HepG2 (cell line): ENCODE measurements around the gene GRK5. TPM values are rescaled to one million over a fixed set of nuclear protein-coding genes. Genes with fewer than 3 reads are reported as not detected.

Experiments
- ATAC-seq: fragments of 200-7000 bp; cut with Tn5 transposase; 3 replicates; pipeline ENCODE4 v1.9.1; 2020; ENCODE audit warnings: mild to moderate bottlenecking, moderate library complexity
- BruUV-seq: library from RNA; stranded (reverse); fragments of 400-500 nt; replicated peaks from 2 replicates; lab custom pipeline; 2021; lab: Mats Ljungman, UMichigan
- CTCF ChIA-PET: fragments of 300-600 bp; formaldehyde crosslinking; extraction: SDS; loops from one replicate; lab custom pipeline; 2021; ENCODE audit warnings: low total read pairs, inconsistent platforms, low intra/inter-chr PET ratio; lab: Yijun Ruan, JAX
- POLR2A ChIA-PET: fragments of 350-600 bp; sonication (Branson Sonifier 250); formaldehyde crosslinking; loops from one replicate; lab custom pipeline; 2020; ENCODE audit warnings: antibody characterized with exemption, inconsistent platforms; lab: Yijun Ruan, JAX
- DNase-seq: peaks from one replicate; pipeline ENCODE4 v3.0.0-alpha.2; 2015; ENCODE audit warnings: low spot score
- FAIRE-seq: peaks from 3 replicates; lab custom pipeline; 2011; peaks lifted over from hg19 to GRCh38; lab: Jason Lieb, UNC
- H2AFZ ChIP-seq: one replicate; pipeline ENCODE4 v1.6.1; 2011; ENCODE audit warnings: low read length, inconsistent platforms
- H3K27ac ChIP-seq: fragments of 300-600 bp; 3 replicates; pipeline ENCODE4 v1.8.0; 2011; ENCODE audit warnings: mixed run types, mild to moderate bottlenecking, mixed read lengths, low read length, inconsistent platforms; ENCODE audit not compliant: insufficient read depth; ENCODE audit errors: extremely low read length
- H3K27me3 ChIP-seq, 2 experiments: fragments of 200-600 bp in 1 of 2; 2 replicates in 1 of 2; 3 replicates in 1 of 2; pipeline versions ENCODE4 v1.6.0 to v1.8.0; 2011; ENCODE audit warnings: low read length in 2 of 2, mild to moderate bottlenecking in 2 of 2, moderate library complexity in 2 of 2, inconsistent platforms in 1 of 2; ENCODE audit not compliant: insufficient read depth in 2 of 2, control insufficient read depth in 1 of 2
- H3K36me3 ChIP-seq, 2 experiments: fragments of 200-600 bp in 1 of 2; replicated peaks in 1 of 2; 2 replicates in 1 of 2; 3 replicates in 1 of 2; pipeline versions ENCODE4 v1.5.1 to v1.8.0; 2011; ENCODE audit warnings: low read length in 2 of 2, inconsistent platforms in 1 of 2; ENCODE audit not compliant: insufficient read depth in 2 of 2, control insufficient read depth in 1 of 2
- H3K4me1 ChIP-seq: 2 replicates; pipeline ENCODE4 v1.5.1; 2012; ENCODE audit warnings: low read length, inconsistent platforms; ENCODE audit not compliant: insufficient read depth
- H3K4me2 ChIP-seq: 2 replicates; pipeline ENCODE4 v1.6.0; 2011; ENCODE audit warnings: low read depth, low read length, inconsistent platforms
- H3K4me3 ChIP-seq, 3 experiments: fragments of 200-600 bp in 1 of 3; sonication (generic), shearing (Covaris generic) in 1 of 3; replicated peaks in 1 of 3; 2 replicates each; pipeline ENCODE4 v1.5.1; 2011 to 2016; ENCODE audit warnings: low read length in 3 of 3, inconsistent platforms in 2 of 3, low read depth in 2 of 3, mild to moderate bottlenecking in 2 of 3, control low read depth in 1 of 3, mixed read lengths in 1 of 3; ENCODE audit not compliant: insufficient read depth in 1 of 3
- H3K79me2 ChIP-seq: one replicate; pipeline ENCODE4 v1.6.1; 2011; ENCODE audit warnings: low read length, inconsistent platforms; ENCODE audit not compliant: insufficient read depth
- H3K9ac ChIP-seq: 2 replicates; pipeline ENCODE4 v1.6.0; 2011; ENCODE audit warnings: mild to moderate bottlenecking, low read depth, low read length, inconsistent platforms; ENCODE audit not compliant: insufficient read depth
- H3K9me3 ChIP-seq: 2 replicates; pipeline ENCODE4 v1.5.1; 2012; ENCODE audit warnings: mild to moderate bottlenecking, low read length
- H4K20me1 ChIP-seq: 2 replicates; pipeline ENCODE4 v1.6.0; 2011; ENCODE audit warnings: inconsistent platforms, mild to moderate bottlenecking, low read length, moderate library complexity; ENCODE audit not compliant: insufficient read depth
- KDM5A ChIP-seq: fragments of 200-600 bp; sonication (generic); IDR thresholded peaks from 2 replicates; pipeline ENCODE4 v1.7.0; 2018; ENCODE audit warnings: antibody characterized with exemption, mild to moderate bottlenecking, low read length, borderline replicate concordance
- WIZ ChIP-seq: sonication (generic); formaldehyde crosslinking; IDR thresholded peaks from 2 replicates; pipeline ENCODE4 v1.5.1; 2020; ENCODE audit warnings: mild to moderate bottlenecking, missing genetic modification reagents
- ZBTB21 ChIP-seq: sonication (generic); formaldehyde crosslinking; IDR thresholded peaks from 2 replicates; pipeline ENCODE4 v1.4.0; 2020; ENCODE audit warnings: missing genetic modification reagents
- ZFP90 ChIP-seq: sonication (generic); formaldehyde crosslinking; IDR thresholded peaks from 2 replicates; pipeline ENCODE4 v1.8.0; 2022; ENCODE audit warnings: missing genetic modification reagents, mild to moderate bottlenecking, inconsistent platforms, borderline replicate concordance
- WGBS: methylation state at CpG from one replicate; pipeline ENCODE4 v1.1.6; 2017; ENCODE audit warnings: low lambda C conversion rate; 5-methylcytosine and 5-hydroxymethylcytosine counted together
- in situ Hi-C: cut with HindIII; loops from 2 replicates; pipeline ENCODE4 v1.10.0; 2017; ENCODE audit warnings: low pct_unique_long_range_greater_than_20kb; ENCODE audit not compliant: extremely low pct_ligation_motif_present
- intact Hi-C: fragments of 100-400 bp; cut with micrococcal nuclease; formaldehyde crosslinking; loops from one replicate; pipeline ENCODE4 v1.10.0; 2022; ENCODE audit not compliant: unreplicated experiment
- polyA plus RNA-seq, 8 experiments: library from polyadenylated mRNA; depleted of rRNA in 3 of 8; stranded (reverse) in 7 of 8; unstranded in 1 of 8; fragments of >200 nt; fragmentation: Illumina TruSeq in 4 of 8; extraction: Trizol in 4 of 8; gene quantifications; 2 replicates each; pipeline versions ENCODE4 v1.2.1 to v1.2.3, GENCODE V29; 2011 to 2016; ENCODE audit warnings: low read depth in 4 of 8, missing spikeins in 1 of 8, mixed read lengths in 1 of 8; ENCODE audit not compliant: insufficient read depth in 1 of 8
- total RNA-seq, 5 experiments: library from RNA; depleted of rRNA; stranded (reverse); fragments of >200 nt; fragmentation: Illumina TruSeq; extraction: Trizol; gene quantifications; 2 replicates each; pipeline ENCODE4 v1.2.3, GENCODE V29; 2016; ENCODE audit warnings: low read depth in 1 of 5
- TF ChIP-seq, protein P1 (sequence below): sonication (generic); formaldehyde crosslinking; IDR thresholded peaks from 2 replicates; pipeline ENCODE4 v1.8.0; 2022; ENCODE audit warnings: mild to moderate bottlenecking, missing genetic modification reagents, borderline replicate concordance
- TF ChIP-seq, protein P2 (sequence below), 2 experiments: fragments of 450-650 bp in 1 of 2; sonication (generic) in 1 of 2; formaldehyde crosslinking in 1 of 2; IDR thresholded peaks; 2 replicates each; pipeline versions ENCODE4 v1.6.1 to v1.8.0; 2016 to 2022; ENCODE audit warnings: antibody characterized with exemption in 1 of 2, mild to moderate bottlenecking in 1 of 2, missing genetic modification reagents in 1 of 2

Gene GRK5
- total and polyA plus RNA-seq, 2 of the 13 experiments (the other 11 are each of a cell fraction or from before 2014, with no cell fraction given), result 10.4 to 12.6 TPM

GRCh38 chr10:119243967-119244366 lies 36.6 kb downstream of the GRK5 start:
- in situ Hi-C loops (no loop called here), intact Hi-C loops (no loop called here)
- Histone ChIP-seq H3K4me3 (no peak overlapping the region), H3K4me1 (peaks cover 57% of the 10 kb centered on the region), H4K20me1 (no peaks in the 10 kb centered on the region), H3K79me2 (peaks cover 11% of the 10 kb centered on the region), H3K27ac (peak overlapping the region; percentile 26), H3K4me2 (no peak overlapping the region; the same call in 1 of the 2 replicates), H2AFZ (no peak overlapping the region), H3K9me3 (no peaks in the 10 kb centered on the region), H3K36me3 (no peaks in the 10 kb centered on the region), H3K9ac (no peak overlapping the region), H3K27me3 (no peaks in the 10 kb centered on the region)
- no peak for TF ChIP-seq ZBTB21 (CRISPR knock-in tag)
- TF ChIP-seq, protein P1, sequence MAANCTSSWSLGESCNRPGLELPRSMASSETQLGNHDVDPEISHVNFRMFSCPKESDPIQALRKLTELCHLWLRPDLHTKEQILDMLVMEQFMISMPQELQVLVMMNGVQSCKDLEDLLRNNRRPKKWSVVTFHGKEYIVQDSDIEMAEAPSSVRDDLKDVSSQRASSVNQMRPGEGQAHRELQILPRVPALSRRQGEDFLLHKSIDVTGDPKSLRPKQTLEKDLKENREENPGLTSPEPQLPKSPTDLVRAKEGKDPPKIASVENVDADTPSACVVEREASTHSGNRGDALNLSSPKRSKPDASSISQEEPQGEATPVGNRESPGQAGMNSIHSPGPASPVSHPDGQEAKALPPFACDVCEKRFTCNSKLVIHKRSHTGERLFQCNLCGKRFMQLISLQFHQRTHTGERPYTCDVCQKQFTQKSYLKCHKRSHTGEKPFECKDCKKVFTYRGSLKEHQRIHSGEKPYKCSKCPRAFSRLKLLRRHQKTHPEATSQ, result no peak
- TF ChIP-seq, protein P2, sequence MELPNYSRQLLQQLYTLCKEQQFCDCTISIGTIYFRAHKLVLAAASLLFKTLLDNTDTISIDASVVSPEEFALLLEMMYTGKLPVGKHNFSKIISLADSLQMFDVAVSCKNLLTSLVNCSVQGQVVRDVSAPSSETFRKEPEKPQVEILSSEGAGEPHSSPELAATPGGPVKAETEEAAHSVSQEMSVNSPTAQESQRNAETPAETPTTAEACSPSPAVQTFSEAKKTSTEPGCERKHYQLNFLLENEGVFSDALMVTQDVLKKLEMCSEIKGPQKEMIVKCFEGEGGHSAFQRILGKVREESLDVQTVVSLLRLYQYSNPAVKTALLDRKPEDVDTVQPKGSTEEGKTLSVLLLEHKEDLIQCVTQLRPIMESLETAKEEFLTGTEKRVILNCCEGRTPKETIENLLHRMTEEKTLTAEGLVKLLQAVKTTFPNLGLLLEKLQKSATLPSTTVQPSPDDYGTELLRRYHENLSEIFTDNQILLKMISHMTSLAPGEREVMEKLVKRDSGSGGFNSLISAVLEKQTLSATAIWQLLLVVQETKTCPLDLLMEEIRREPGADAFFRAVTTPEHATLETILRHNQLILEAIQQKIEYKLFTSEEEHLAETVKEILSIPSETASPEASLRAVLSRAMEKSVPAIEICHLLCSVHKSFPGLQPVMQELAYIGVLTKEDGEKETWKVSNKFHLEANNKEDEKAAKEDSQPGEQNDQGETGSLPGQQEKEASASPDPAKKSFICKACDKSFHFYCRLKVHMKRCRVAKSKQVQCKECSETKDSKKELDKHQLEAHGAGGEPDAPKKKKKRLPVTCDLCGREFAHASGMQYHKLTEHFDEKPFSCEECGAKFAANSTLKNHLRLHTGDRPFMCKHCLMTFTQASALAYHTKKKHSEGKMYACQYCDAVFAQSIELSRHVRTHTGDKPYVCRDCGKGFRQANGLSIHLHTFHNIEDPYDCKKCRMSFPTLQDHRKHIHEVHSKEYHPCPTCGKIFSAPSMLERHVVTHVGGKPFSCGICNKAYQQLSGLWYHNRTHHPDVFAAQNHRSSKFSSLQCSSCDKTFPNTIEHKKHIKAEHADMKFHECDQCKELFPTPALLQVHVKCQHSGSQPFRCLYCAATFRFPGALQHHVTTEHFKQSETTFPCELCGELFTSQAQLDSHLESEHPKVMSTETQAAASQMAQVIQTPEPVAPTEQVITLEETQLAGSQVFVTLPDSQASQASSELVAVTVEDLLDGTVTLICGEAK (IDR thresholded peaks at IDR 0.05), result peak; percentile 61
- TF ChIP-seq, protein P2 (CRISPR knock-in tag; IDR thresholded peaks at IDR 0.05), result peak; percentile 98
- no peak for TF ChIP-seq ZFP90
- no peak for TF ChIP-seq WIZ (CRISPR knock-in tag)
- TF ChIP-seq KDM5A, result no peak
- CTCF ChIA-PET, result no interaction called here
- ATAC-seq, result no peak
- DNase-seq, result no peak
- WGBS, result 25% methylated on average over 1 of the region's 1 CpG
- no peak for FAIRE-seq
- no TSS peak for BruUV-seq
- POLR2A ChIA-PET, result interaction anchor here (0.8 to 1.4 kb wide), 6 partner anchors 8 to 37 kb away, joined by 3 to 6 read pairs (median 3); no protein-coding TSS in a partner anchor
